Neural cell (in vitro differentiated cells): Measurements from ENCODE around the gene RWDD3.

Source experiments
- CTCF ChIP-seq: fragments of 450-650 bp; IDR thresholded peaks from 2 replicates; pipeline ENCODE4 v1.5.1; 2014; ENCODE audit warnings: antibody characterized with exemption, mild to moderate bottlenecking, moderate library complexity; ENCODE audit not compliant: poor library complexity, severe bottlenecking
- EP300 ChIP-seq: fragments of 450-650 bp; conservative IDR thresholded peaks from 2 replicates; pipeline ENCODE4 v1.6.1; 2014; ENCODE audit warnings: antibody characterized with exemption, mild to moderate bottlenecking, moderate library complexity; ENCODE audit not compliant: poor library complexity, severe bottlenecking
- EZH2 ChIP-seq: fragments of 200-600, 300-800 bp; shearing (Covaris generic), sonication (generic); IDR thresholded peaks from 2 replicates; pipeline ENCODE4 v1.6.1; 2014; ENCODE audit warnings: antibody characterized with exemption, low read length, borderline replicate concordance, mild to moderate bottlenecking; ENCODE audit not compliant: insufficient read depth, poor library complexity, severe bottlenecking
- POLR2AphosphoS5 ChIP-seq: IDR thresholded peaks from 2 replicates; pipeline ENCODE4 v1.6.1; 2012
- REST ChIP-seq: IDR thresholded peaks from 2 replicates; pipeline ENCODE4 v1.6.1; 2012; ENCODE audit warnings: borderline replicate concordance
- SMC3 ChIP-seq: fragments of 450-650 bp; conservative IDR thresholded peaks from 2 replicates; pipeline ENCODE4 v1.6.1; 2014; ENCODE audit warnings: antibody characterized with exemption, mild to moderate bottlenecking, moderate library complexity; ENCODE audit not compliant: poor library complexity
- TAF1 ChIP-seq: IDR thresholded peaks from 2 replicates; pipeline ENCODE4 v1.6.1; 2012; ENCODE audit warnings: low read depth

- TF ChIP-seq CTCF (no peak), EZH2 (no peak), POLR2AphosphoS5 (no peak), SMC3 (no peak), TAF1 (no peak), REST (no peak), EP300 (no peak)
These were observed 50.4 kb downstream of the RWDD3 start for GRCh38 chr1:95284420-95284819.
